Fibroblast of villous mesenchyme (primary cell): Measurements from ENCODE around the gene MYH10. TPM values are rescaled to one million over a fixed set of nuclear protein-coding genes. Genes with fewer than 3 reads are reported as not detected.
A peak's percentile ranks its signal among the peaks of the same experiment; 100 is the strongest.

Source experiments
- DNase-seq: peaks from one replicate; pipeline ENCODE4 v3.0.0-alpha.2; 2010; ENCODE audit warnings: low read depth
- H3K4me3 ChIP-seq: 2 replicates; pipeline ENCODE4 v1.5.1; 2011; ENCODE audit warnings: low read depth, mild to moderate bottlenecking, low read length
- total RNA-seq: library from RNA; depleted of rRNA; stranded (reverse); fragments of >200 nt; gene quantifications from 2 replicates; pipeline ENCODE4 v1.2.3, GENCODE V29; 2012
- TF ChIP-seq, protein P1 (sequence below): IDR thresholded peaks from 2 replicates; pipeline ENCODE4 v1.5.1; 2012; ENCODE audit warnings: low read depth, mild to moderate bottlenecking, low read length; ENCODE audit not compliant: insufficient read depth

The MYH10 gene
- total RNA-seq, 1 donor = 94.1 TPM

DNA sequence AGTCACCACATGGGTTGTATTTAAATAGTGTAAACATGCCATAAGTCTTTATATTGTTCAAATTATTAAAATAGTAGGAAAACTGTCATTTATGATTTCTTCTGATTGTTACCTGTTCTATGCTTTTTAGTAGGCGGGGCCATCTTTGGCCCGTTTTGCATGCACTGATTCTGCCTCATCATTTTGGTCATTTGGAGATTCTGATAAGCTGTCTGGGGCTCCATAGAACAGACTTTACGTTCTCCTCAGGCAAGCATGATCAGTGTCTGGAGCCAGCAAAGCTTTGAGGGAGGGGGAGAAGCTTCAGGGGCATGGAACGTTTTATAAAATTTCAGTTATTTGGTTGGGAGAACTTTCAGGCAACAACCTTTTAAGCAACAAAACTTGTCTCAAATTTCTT lies 186.0 kb downstream of the MYH10 start:
- TF ChIP-seq, protein P1, sequence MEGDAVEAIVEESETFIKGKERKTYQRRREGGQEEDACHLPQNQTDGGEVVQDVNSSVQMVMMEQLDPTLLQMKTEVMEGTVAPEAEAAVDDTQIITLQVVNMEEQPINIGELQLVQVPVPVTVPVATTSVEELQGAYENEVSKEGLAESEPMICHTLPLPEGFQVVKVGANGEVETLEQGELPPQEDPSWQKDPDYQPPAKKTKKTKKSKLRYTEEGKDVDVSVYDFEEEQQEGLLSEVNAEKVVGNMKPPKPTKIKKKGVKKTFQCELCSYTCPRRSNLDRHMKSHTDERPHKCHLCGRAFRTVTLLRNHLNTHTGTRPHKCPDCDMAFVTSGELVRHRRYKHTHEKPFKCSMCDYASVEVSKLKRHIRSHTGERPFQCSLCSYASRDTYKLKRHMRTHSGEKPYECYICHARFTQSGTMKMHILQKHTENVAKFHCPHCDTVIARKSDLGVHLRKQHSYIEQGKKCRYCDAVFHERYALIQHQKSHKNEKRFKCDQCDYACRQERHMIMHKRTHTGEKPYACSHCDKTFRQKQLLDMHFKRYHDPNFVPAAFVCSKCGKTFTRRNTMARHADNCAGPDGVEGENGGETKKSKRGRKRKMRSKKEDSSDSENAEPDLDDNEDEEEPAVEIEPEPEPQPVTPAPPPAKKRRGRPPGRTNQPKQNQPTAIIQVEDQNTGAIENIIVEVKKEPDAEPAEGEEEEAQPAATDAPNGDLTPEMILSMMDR = no peak
- no peak for DNase-seq
- H3K4me3 ChIP-seq = no peak overlapping the region

DNA sequence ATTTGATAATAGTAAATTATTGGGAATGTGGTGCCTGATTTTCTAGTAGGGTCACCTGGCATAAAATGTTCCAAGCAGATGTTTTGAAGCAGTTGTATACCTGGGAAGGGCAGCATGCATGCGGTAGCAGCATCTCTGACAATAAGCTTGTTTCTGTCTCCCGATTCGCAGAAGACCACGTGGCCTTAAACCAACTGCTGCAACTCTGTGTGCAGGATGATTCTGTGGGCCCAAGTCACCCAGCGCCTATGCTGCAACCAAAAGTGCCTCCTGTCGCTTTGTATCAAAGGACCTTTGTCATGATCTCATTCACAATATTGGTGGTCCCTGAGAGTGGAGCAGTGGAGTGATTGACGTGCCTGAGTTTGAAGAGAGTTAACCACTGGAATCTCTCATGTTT lies 186.8 kb downstream of the MYH10 start:
- H3K4me3 ChIP-seq = no peak overlapping the region
- TF ChIP-seq, protein P1 = no peak
- no peak for DNase-seq

DNA sequence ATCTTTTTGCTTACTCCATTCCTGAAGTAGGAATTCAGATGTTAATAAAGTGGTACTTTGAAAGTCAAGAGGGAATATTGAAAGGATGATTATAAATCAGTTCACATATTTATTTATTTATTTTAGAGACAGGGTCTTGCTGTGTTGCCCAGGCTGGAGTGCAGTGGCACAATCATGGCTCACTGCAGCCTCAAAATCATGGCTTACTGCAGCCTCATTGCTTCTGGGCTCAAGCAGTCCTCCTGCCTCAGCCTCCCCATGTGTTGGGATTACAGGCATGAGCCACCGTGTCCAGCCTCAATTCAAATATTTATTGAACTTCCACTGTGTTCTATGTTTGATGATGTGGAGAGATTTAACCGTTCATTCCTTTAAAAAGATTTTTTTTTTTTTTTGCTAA lies 188.2 kb downstream of the MYH10 start:
- DNase-seq = no peak
- H3K4me3 ChIP-seq = no peak overlapping the region
- TF ChIP-seq, protein P1 = no peak

DNA sequence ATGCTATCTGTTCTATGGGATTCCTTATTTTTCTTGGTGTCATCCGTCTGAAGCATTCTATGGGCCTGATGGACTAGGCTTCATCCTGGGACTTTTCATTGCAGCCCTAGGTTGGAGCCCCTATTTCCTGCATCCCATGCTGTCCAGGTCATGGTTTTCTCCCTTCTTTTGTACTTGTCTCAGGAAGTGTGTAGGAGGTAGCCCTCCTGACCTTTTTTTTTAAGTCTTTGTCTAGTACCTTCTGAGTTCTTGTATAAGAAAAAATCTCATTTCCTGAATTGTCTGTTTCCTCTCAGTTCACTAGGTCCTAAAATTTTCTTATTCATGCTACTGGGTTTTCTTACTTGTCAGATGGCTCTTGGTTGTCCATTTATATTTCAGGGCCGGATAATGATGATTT lies 188.8 kb downstream of the MYH10 start:
- DNase-seq = no peak
- TF ChIP-seq, protein P1 = no peak
- H3K4me3 ChIP-seq = no peak overlapping the region

DNA sequence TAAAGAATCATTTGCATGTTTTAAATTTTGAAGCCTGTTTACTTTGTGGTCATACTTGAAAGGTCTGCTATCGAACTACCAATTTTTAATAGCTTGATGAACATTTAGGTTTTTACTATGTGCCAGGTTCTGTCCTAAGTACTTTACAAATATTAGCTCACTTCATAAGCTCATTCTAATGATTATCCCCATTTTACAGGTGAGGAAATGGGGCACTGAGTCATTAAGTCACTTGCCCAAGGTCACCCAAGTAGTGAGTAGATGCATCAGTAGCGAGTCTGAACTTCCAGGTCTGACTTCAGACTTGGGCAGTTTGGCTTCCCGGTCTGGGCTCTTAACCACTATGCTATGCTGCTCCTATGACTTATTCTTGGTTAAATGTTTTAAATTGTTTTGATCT lies 190.8 kb downstream of the MYH10 start:
- DNase-seq = no peak
- TF ChIP-seq, protein P1 = no peak
- no peak overlapping the region for H3K4me3 ChIP-seq

DNA sequence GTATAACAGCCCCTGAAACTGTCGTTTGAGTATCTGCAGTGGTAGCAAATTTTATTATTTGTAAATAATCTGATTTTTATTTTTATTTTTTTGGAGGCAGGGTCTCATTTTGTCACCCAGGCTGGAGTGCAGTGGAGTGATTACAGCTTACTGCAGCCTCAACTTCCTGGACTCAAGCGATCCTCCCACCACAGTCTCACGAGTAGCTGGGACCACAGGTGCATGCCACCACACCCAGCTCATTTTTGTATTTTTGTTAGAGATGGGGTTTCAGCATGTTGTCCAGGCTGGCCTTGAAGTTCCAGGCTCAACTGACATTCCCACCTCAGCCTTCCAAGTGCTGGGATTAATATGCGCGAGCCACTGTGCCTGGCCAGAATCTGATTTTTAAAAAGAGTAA lies 192.1 kb downstream of the MYH10 start:
- no peak overlapping the region for H3K4me3 ChIP-seq
- DNase-seq = no peak
- TF ChIP-seq, protein P1 = no peak

DNA sequence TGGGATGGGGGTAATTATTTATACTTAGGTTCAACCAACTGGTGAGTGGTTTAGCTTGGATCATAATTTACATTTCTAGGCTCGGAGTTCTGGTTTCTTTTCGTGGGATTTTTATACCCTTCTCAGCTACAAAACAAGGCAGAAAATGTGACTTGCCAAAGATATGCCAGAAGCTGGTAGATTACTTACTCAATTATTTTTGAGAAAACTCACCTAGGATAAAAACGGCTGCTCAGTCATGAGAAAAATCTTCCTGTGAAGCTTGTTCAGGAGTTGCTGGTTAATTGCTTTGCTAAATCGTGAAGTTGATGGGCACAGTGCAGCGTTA lies 193.7 kb downstream of the MYH10 start:
- TF ChIP-seq, protein P1 = no peak
- H3K4me3 ChIP-seq = peak overlapping the region; percentile 75
- DNase-seq = peak; percentile 42
